Body of pancreas (tissue), 4 donors: ENCODE data around the gene RAB12. TPM values are rescaled to one million over a fixed set of nuclear protein-coding genes. Genes with fewer than 3 reads are reported as not detected.
"Not testable (repeated sequence)": the region's sequence is repeated elsewhere in the genome, so short reads cannot be mapped to it uniquely, and the experiment has no call there.

ENCODE experiments used
- ATAC-seq: fragments of 150-250 bp; one replicate; pipeline ENCODE4 v1.9.1; 2016
- DNase-seq, 4 donors: peaks; one replicate each; pipeline ENCODE4 v3.0.0-alpha.2; 2019
- H3K27ac ChIP-seq, 4 donors: fragments of 200-600 bp; sonication (generic); 1 replicate in 3 of 4; 2 replicates in 1 of 4; pipeline versions ENCODE4 v1.5.1 to v1.6.1; 2016 to 2019; ENCODE audit warnings: mild to moderate bottlenecking in 1 of 4, mixed read lengths in 1 of 4, moderate library complexity in 1 of 4
- H3K27me3 ChIP-seq, 2 donors: fragments of 200-600 bp; sonication (generic); one replicate each; pipeline ENCODE4 v1.6.0; 2016; ENCODE audit warnings: mild to moderate bottlenecking in 1 of 2
- H3K36me3 ChIP-seq, 2 donors: fragments of 200-600 bp; sonication (generic); replicated peaks in 1 of 2; 2 replicates each; pipeline ENCODE4 v1.5.1; 2016; ENCODE audit warnings: low read depth in 2 of 2; ENCODE audit not compliant: insufficient read depth in 1 of 2
- H3K4me1 ChIP-seq: fragments of 200-600 bp; sonication (generic); one replicate; pipeline ENCODE4 v1.6.0; 2016
- H3K4me3 ChIP-seq, 2 donors: fragments of 200-600 bp; sonication (generic); 1 replicate in 1 of 2; 2 replicates in 1 of 2; pipeline ENCODE4 v1.5.1; 2016 to 2019
- H3K9me3 ChIP-seq, 3 donors: fragments of 200-600 bp; sonication (generic); 1 replicate in 2 of 3; 2 replicates in 1 of 3; pipeline ENCODE4 v1.5.1; 2016
- POLR2A ChIP-seq, 3 donors: fragments of 450-650 bp; IDR thresholded peaks; one replicate each; pipeline ENCODE4 v1.6.1; 2016; ENCODE audit warnings: antibody characterized with exemption in 3 of 3, mild to moderate bottlenecking in 2 of 3
- WGBS, 2 donors: methylation state at CpG; one replicate each; pipeline ENCODE4 v1.1.5; 2017; 5-methylcytosine and 5-hydroxymethylcytosine counted together
- intact Hi-C: fragments of 100-400 bp; cut with DNase I; formaldehyde crosslinking; loops from one replicate; pipeline ENCODE4 v1.15.1; 2023
- total RNA-seq, 2 donors: library from RNA; depleted of rRNA; stranded (reverse); fragments of >200 nt; gene quantifications; one replicate each; pipeline ENCODE4 v1.1.0, GENCODE V29; 2016
- TF ChIP-seq, protein P1 (sequence below), 7 experiments: fragments of 450-650 bp in 4 of 7; fragments of 200-600 bp in 3 of 7; sonication (generic) in 3 of 7; IDR thresholded peaks; one replicate each; pipeline ENCODE4 v1.5.1; 2016 to 2019; ENCODE audit warnings: antibody characterized with exemption in 7 of 7

RAB12 gene
- total RNA-seq, 2 donors from 2014 or later: 18.9 to 26.7 TPM

DNA sequence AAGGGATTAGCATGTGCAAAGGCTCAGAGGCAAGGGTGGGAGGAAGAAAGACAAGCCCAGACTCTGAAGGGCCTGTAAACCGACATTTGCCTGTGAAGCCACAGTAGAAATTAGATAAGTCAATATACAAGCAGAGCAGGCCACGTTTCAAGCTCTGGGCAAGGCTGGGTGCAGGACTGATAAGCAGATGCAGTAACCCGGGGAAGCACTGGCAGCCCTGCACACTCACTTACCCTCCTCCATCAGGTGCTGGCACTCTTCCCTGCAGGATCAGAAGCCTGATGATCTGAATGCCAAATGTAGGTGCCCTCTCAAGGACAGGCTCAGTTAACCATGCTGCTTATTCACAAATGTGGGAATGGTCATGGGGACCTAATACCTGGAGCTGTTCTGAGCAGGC, 46.3 kb upstream of the RAB12 start:
- no peak overlapping the region for H3K27ac ChIP-seq
- H3K9me3 ChIP-seq: no peaks in the 10 kb centered on the region
- no peak for ATAC-seq
- TF ChIP-seq POLR2A (IDR thresholded peaks at IDR 0.05): no peak
- TF ChIP-seq, protein P1, sequence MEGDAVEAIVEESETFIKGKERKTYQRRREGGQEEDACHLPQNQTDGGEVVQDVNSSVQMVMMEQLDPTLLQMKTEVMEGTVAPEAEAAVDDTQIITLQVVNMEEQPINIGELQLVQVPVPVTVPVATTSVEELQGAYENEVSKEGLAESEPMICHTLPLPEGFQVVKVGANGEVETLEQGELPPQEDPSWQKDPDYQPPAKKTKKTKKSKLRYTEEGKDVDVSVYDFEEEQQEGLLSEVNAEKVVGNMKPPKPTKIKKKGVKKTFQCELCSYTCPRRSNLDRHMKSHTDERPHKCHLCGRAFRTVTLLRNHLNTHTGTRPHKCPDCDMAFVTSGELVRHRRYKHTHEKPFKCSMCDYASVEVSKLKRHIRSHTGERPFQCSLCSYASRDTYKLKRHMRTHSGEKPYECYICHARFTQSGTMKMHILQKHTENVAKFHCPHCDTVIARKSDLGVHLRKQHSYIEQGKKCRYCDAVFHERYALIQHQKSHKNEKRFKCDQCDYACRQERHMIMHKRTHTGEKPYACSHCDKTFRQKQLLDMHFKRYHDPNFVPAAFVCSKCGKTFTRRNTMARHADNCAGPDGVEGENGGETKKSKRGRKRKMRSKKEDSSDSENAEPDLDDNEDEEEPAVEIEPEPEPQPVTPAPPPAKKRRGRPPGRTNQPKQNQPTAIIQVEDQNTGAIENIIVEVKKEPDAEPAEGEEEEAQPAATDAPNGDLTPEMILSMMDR (IDR thresholded peaks at IDR 0.05): no peak
- H3K27me3 ChIP-seq: no peaks in the 10 kb centered on the region
- no peaks in the 10 kb centered on the region for H3K36me3 ChIP-seq
- DNase-seq: no peak
- WGBS, 2 donors: 43 to 46% methylated on average over 3 of the region's 3 CpGs
- H3K4me3 ChIP-seq: no peak overlapping the region
- H3K4me1 ChIP-seq: no peaks in the 10 kb centered on the region
- intact Hi-C loops: no loop called here

DNA sequence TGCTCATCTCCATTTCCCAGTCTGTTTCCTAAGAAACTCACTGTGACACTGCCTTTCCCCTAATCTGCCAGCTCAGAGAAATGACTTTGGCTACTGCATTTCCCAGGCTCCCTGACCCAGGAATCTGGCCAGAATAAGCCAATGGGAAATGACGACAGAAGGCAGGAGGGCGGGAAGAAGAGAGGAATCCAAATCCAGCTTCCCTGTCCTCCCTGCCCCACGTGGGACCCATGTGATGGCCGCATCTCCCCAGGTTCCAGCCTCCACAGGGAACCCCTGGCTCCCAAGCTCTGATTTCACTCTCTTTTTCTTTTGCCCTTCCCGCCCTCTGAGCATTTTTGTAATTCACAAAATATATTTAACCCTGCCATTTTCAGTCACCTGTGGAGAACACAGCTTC, 37.8 kb upstream of the RAB12 start:
- WGBS, 2 donors: 52 to 58% methylated on average over 5 of the region's 5 CpGs
- Histone ChIP-seq H3K4me1 (no peaks in the 10 kb centered on the region), H3K27ac (no peak overlapping the region), H3K9me3 (no peaks in the 10 kb centered on the region), H3K27me3 (no peaks in the 10 kb centered on the region), H3K36me3 (no peaks in the 10 kb centered on the region), H3K4me3 (no peak overlapping the region)
- intact Hi-C loops: no loop called here
- ATAC-seq (no peak), DNase-seq (no peak)
- TF ChIP-seq, protein P1 (IDR thresholded peaks at IDR 0.05): no peak
- no peak for TF ChIP-seq POLR2A (IDR thresholded peaks at IDR 0.05)

DNA sequence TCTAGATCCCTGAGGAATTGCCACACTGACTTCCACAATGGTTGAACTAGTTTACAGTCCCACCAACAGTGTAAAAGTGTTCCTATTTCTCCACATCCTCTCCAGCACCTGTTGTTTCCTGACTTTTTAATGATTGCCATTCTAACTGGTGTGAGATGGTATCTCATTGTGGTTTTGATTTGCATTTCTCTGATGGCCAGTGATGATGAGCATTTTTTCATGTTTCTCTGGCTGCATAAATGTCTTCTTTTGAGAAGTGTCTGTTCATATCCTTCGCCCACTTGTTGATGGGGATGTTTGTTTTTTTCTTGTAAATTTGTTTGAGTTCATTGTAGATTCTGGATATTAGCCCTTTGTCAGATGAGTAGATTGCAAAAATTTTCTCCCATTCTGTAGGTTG, 35.5 kb upstream of the RAB12 start:
- H3K4me1 ChIP-seq, H3K27ac ChIP-seq, H3K36me3 ChIP-seq, H3K27me3 ChIP-seq, ATAC-seq, H3K9me3 ChIP-seq, DNase-seq, intact Hi-C loops, H3K4me3 ChIP-seq: not testable (repeated sequence)
- WGBS, 2 donors: 53 to 67% methylated on average over 1 of the region's 1 CpG

DNA sequence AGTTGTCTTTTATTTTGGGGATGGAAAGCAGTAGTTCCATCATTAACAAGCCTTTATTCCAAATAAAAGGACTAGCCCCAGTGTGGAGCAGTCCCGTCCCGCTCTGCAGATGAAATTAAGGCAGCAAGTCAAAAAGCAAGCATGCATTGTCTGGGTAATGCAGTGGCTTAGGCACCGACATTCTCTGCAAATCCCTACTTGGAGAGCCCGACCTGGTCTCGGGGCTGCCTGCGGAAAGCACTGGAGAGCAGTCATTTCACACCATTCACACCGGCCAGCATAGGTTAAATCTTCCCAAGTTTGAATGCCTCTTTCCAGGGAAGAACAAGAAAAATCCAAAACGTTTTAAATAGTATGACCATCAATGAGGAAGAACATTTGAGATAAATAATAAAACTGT, 24.4 kb upstream of the RAB12 start:
- Histone ChIP-seq H3K4me1 (no peaks in the 10 kb centered on the region), H3K27me3 (no peaks in the 10 kb centered on the region), H3K4me3 (no peak overlapping the region), H3K36me3 (no peaks in the 10 kb centered on the region), H3K27ac (no peak overlapping the region), H3K9me3 (no peaks in the 10 kb centered on the region)
- DNase-seq (no peak), ATAC-seq (no peak)
- 38 to 45% methylated on average over 8 of the region's 8 CpGs for WGBS, 2 donors
- intact Hi-C loops: no loop called here
- TF ChIP-seq, protein P1 (IDR thresholded peaks at IDR 0.05): no peak
- TF ChIP-seq POLR2A (IDR thresholded peaks at IDR 0.05): no peak

DNA sequence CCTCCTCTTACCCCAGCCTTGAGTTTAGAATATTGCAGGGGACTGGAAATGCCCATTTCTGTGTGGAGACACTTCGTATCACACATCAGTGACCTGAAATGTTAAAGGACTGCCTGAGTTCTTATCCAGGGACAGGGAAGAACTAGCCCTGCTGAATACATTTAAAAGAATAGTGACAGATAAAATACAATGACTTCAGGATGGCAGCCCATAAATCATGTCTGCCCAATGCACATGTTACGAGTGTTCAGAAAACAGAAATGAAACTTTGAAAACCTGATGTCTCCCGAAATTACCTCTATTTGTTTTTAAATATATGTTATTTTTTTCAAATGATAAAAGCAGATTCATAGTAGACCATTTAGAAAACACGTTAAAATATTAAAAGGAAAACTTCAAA, 22.3 kb upstream of the RAB12 start:
- no peaks in the 10 kb centered on the region for H3K4me1 ChIP-seq
- intact Hi-C loops: no loop called here
- H3K36me3 ChIP-seq: no peaks in the 10 kb centered on the region
- no peaks in the 10 kb centered on the region for H3K27me3 ChIP-seq
- no peak overlapping the region for H3K4me3 ChIP-seq
- no peak for DNase-seq
- 47 to 56% methylated on average over 4 of the region's 4 CpGs for WGBS, 2 donors
- H3K27ac ChIP-seq: no peak overlapping the region
- H3K9me3 ChIP-seq: no peaks in the 10 kb centered on the region
- TF ChIP-seq POLR2A (IDR thresholded peaks at IDR 0.05): no peak
- TF ChIP-seq, protein P1 (IDR thresholded peaks at IDR 0.05): no peak
- no peak for ATAC-seq
